K562 (cell line): ENCODE data around the gene FOSL2. TPM values are rescaled to one million over a fixed set of nuclear protein-coding genes. Genes with fewer than 3 reads are reported as not detected.
A peak's percentile ranks its signal among the peaks of the same experiment; 100 is the strongest.

Experiments
- ATF1 ChIP-seq, 2 experiments: fragments of 450-650 bp in 1 of 2; IDR thresholded peaks; 2 replicates each; pipeline ENCODE4 v1.6.1; 2016; ENCODE audit warnings: missing compliant biosample characterization in 1 of 2, missing genetic modification characterization in 1 of 2
- BHLHE40 ChIP-seq: IDR thresholded peaks from 2 replicates; pipeline ENCODE4 v1.6.1; 2011; ENCODE audit warnings: low read length, improper control_type of control experiment
- C11orf30 ChIP-seq: fragments of 450-650 bp; IDR thresholded peaks from 2 replicates; pipeline ENCODE4 v1.6.1; 2016; ENCODE audit warnings: low read depth, mild to moderate bottlenecking
- CBX2 ChIP-seq: fragments of 200-600 bp; sonication (generic); IDR thresholded peaks from one replicate; pipeline ENCODE4 v1.6.1; 2012; ENCODE audit warnings: mild to moderate bottlenecking, low read length, inconsistent platforms; ENCODE audit not compliant: insufficient read depth, poor library complexity, severe bottlenecking
- FOS ChIP-seq: IDR thresholded peaks from 3 replicates; pipeline ENCODE4 v1.6.1; 2011; ENCODE audit not compliant: insufficient read length; ENCODE audit errors: extremely low read depth
- FOSL1 ChIP-seq: fragments of 200-800 bp; sonication (Bioruptor generic); conservative IDR thresholded peaks from 2 replicates; pipeline ENCODE4 v1.6.1; 2016; ENCODE audit warnings: missing genetic modification characterization, missing compliant biosample characterization
- HNRNPH1 ChIP-seq: fragments of 200-400 bp; formaldehyde crosslinking; optimal IDR thresholded peaks from 2 replicates; pipeline ENCODE3; 2017; ENCODE audit warnings: low read depth, mild to moderate bottlenecking, low read length, moderate library complexity
- NFIC ChIP-seq: fragments of 450-650 bp; IDR thresholded peaks from 2 replicates; pipeline ENCODE4 v1.6.1; 2017; ENCODE audit warnings: mild to moderate bottlenecking, inconsistent platforms
- OTX1 ChIP-seq: fragments of 450-650 bp; formaldehyde crosslinking; IDR thresholded peaks from 2 replicates; pipeline ENCODE4 v1.4.0; 2022; ENCODE audit warnings: mild to moderate bottlenecking
- POLR2AphosphoS5 ChIP-seq: IDR thresholded peaks from 2 replicates; pipeline ENCODE4 v1.6.1; 2011; ENCODE audit warnings: mild to moderate bottlenecking, low read depth, low read length, moderate library complexity; ENCODE audit not compliant: control insufficient read depth, insufficient read depth
- SMARCA4 ChIP-seq: fragments of 450-650 bp; IDR thresholded peaks from 2 replicates; pipeline ENCODE4 v1.6.1; 2016
- TAF15 ChIP-seq: fragments of 200-400 bp; formaldehyde crosslinking; IDR thresholded peaks from 2 replicates; pipeline ENCODE4 v1.6.1; 2017; ENCODE audit warnings: mild to moderate bottlenecking, low read depth, low read length, moderate library complexity
- TAF7 ChIP-seq: fragments of 450-650 bp; IDR thresholded peaks from 2 replicates; pipeline ENCODE4 v1.6.1; 2016; ENCODE audit warnings: missing genetic modification characterization, missing compliant biosample characterization
- TBL1XR1 ChIP-seq, 2 experiments: IDR thresholded peaks; 2 replicates each; pipeline ENCODE4 v1.6.1; 2012; ENCODE audit warnings: improper control_type of control experiment in 2 of 2, low read length in 2 of 2, mild to moderate bottlenecking in 1 of 2
- TFAP4 ChIP-seq: sonication (generic); formaldehyde crosslinking; IDR thresholded peaks from 2 replicates; pipeline ENCODE4 v1.8.0; 2022; ENCODE audit warnings: missing genetic modification reagents, mild to moderate bottlenecking, moderate library complexity, borderline replicate concordance
- ZBTB9 ChIP-seq: fragments of 450-650 bp; formaldehyde crosslinking; IDR thresholded peaks from 2 replicates; pipeline ENCODE4 v1.4.0; 2020; ENCODE audit warnings: mild to moderate bottlenecking, moderate library complexity
- ZNF274 ChIP-seq: IDR thresholded peaks from 2 replicates; pipeline ENCODE4 v1.6.1; 2011; ENCODE audit warnings: low read depth, mild to moderate bottlenecking, low read length, moderate library complexity, borderline replicate concordance
- ZNF655 ChIP-seq: fragments of 250-450 bp; sonication (Bioruptor Pico); IDR thresholded peaks from 2 replicates; pipeline ENCODE4 v1.5.0; 2021
- ZNF696 ChIP-seq: fragments of 250-450 bp; sonication (Bioruptor Pico); conservative IDR thresholded peaks from 2 replicates; pipeline ENCODE4 v1.4.0; 2020; ENCODE audit warnings: mild to moderate bottlenecking, moderate library complexity
- polyA plus RNA-seq, 8 experiments: library from polyadenylated mRNA; depleted of rRNA in 4 of 8; stranded (reverse) in 5 of 8; unstranded in 3 of 8; fragments of >200 nt; fragmentation: Nextera tagmentation in 2 of 8; fragmentation: Illumina TruSeq in 1 of 8; extraction: Ambion mirVana in 2 of 8; extraction: Trizol in 1 of 8; gene quantifications; 2 replicates each; pipeline versions ENCODE4 v1.2.1 to v1.2.3, GENCODE V29; 2011 to 2014; ENCODE audit warnings: inconsistent platforms in 1 of 8, missing spikeins in 1 of 8
- total RNA-seq, 7 experiments: library from RNA; depleted of rRNA in 6 of 7; stranded (reverse); fragments of >200 nt in 6 of 7; fragmentation: Illumina TruSeq in 2 of 7; extraction: Trizol in 2 of 7; gene quantifications; 2 replicates each; pipeline versions ENCODE4 v1.2.1 to v1.2.3, GENCODE V29; 2011 to 2021; ENCODE audit warnings: low replicate concordance in 1 of 7
- TF ChIP-seq, protein P1 (sequence below): sonication (generic); formaldehyde crosslinking; IDR thresholded peaks from 2 replicates; pipeline ENCODE4 v1.8.1; 2023; ENCODE audit warnings: mild to moderate bottlenecking, missing genetic modification reagents
- TF ChIP-seq, protein P2 (sequence below): sonication (generic); formaldehyde crosslinking; IDR thresholded peaks from 2 replicates; pipeline ENCODE4 v1.9.0; 2022; ENCODE audit warnings: mild to moderate bottlenecking, missing genetic modification reagents
- TF ChIP-seq, protein P3 (sequence below): fragments of 450-650 bp; conservative IDR thresholded peaks from 2 replicates; pipeline ENCODE4 v1.6.1; 2016; ENCODE audit warnings: missing genetic modification characterization, low read depth, mild to moderate bottlenecking, missing compliant biosample characterization, moderate library complexity

The FOSL2 gene
- total and polyA plus RNA-seq, 9 of the 15 experiments (the other 6 are each of a cell fraction or from before 2014, with no cell fraction given), result 0.04 to 2.9 (median 0.80) TPM

GRCh38 chr2:28360718-28361293, 31.9 kb upstream of the FOSL2 start (continued):
- 0 out of 2 replicates have a peak, but pooled peaks have one; percentile 23 for TF ChIP-seq SMARCA4
- no peak for TF ChIP-seq TAF15
- no peak for TF ChIP-seq CBX2
- TF ChIP-seq HNRNPH1, result no peak
- no peak for TF ChIP-seq TAF7 (tag)
- no peak for TF ChIP-seq POLR2AphosphoS5
- TF ChIP-seq ZNF696 (CRISPR knock-in tag), result no peak
- no peak for TF ChIP-seq ZNF655 (CRISPR knock-in tag)
- no peak for TF ChIP-seq OTX1 (CRISPR knock-in tag)
- TF ChIP-seq NFIC, result peak; percentile 70
- TF ChIP-seq, protein P1, sequence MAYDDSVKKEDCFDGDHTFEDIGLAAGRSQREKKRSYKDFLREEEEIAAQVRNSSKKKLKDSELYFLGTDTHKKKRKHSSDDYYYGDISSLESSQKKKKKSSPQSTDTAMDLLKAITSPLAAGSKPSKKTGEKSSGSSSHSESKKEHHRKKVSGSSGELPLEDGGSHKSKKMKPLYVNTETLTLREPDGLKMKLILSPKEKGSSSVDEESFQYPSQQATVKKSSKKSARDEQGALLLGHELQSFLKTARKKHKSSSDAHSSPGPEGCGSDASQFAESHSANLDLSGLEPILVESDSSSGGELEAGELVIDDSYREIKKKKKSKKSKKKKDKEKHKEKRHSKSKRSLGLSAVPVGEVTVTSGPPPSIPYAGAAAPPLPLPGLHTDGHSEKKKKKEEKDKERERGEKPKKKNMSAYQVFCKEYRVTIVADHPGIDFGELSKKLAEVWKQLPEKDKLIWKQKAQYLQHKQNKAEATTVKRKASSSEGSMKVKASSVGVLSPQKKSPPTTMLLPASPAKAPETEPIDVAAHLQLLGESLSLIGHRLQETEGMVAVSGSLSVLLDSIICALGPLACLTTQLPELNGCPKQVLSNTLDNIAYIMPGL (CRISPR knock-in tag), result no peak
- TF ChIP-seq ZBTB9 (CRISPR knock-in tag), result no peak
- TF ChIP-seq BHLHE40, result peak; percentile 90
- TF ChIP-seq FOSL1 (tag), result peak; percentile 87
- TF ChIP-seq, protein P2, sequence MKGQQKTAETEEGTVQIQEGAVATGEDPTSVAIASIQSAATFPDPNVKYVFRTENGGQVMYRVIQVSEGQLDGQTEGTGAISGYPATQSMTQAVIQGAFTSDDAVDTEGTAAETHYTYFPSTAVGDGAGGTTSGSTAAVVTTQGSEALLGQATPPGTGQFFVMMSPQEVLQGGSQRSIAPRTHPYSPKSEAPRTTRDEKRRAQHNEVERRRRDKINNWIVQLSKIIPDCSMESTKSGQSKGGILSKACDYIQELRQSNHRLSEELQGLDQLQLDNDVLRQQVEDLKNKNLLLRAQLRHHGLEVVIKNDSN (CRISPR knock-in tag), result no peak
- TF ChIP-seq C11orf30, result peak; percentile 96
- TF ChIP-seq FOS, result no peak
- TF ChIP-seq TFAP4, result no peak
- TF ChIP-seq, protein P3, sequence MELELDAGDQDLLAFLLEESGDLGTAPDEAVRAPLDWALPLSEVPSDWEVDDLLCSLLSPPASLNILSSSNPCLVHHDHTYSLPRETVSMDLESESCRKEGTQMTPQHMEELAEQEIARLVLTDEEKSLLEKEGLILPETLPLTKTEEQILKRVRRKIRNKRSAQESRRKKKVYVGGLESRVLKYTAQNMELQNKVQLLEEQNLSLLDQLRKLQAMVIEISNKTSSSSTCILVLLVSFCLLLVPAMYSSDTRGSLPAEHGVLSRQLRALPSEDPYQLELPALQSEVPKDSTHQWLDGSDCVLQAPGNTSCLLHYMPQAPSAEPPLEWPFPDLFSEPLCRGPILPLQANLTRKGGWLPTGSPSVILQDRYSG (tag), result no peak
- TF ChIP-seq ATF1 (CRISPR knock-in tag; IDR thresholded peaks at IDR 0.05), result no peak
- TF ChIP-seq ATF1 (tag; IDR thresholded peaks at IDR 0.05), result no peak
- no peak for TF ChIP-seq ZNF274
- TF ChIP-seq TBL1XR1 (IDR thresholded peaks at IDR 0.05; ENCODE audit: low read length in 2 of 2), result no peak
